ENCODE measurements around the gene NFKBIA. TPM values are rescaled to one million over a fixed set of nuclear protein-coding genes. Genes with fewer than 3 reads are reported as not detected.

The NFKBIA gene
- total and polyA plus RNA-seq, 2 of the 8 experiments (the other 6 are each of a cell fraction or from before 2014, with no cell fraction given), result 25.9 to 49.7 TPM

DNA sequence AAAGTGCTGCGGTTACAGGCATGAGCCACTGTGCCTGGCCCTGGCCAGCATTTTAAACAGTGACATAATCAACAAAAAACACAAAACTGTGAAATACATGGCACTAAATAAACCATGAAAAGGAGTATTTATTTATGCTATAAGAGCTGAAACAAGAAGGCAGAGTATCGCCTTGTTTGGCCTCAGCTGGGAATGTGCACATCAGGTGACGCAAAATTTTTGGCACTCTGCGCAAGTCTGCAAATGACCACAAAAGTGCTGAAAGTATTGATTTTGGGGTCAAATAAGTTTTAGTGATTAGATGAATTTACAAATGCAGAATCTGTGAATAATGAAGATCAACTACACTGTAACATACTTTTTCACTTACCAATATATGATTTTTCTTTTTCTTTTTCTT, 36.6 kb upstream of the NFKBIA start (continued):
- TF ChIP-seq, protein P1, sequence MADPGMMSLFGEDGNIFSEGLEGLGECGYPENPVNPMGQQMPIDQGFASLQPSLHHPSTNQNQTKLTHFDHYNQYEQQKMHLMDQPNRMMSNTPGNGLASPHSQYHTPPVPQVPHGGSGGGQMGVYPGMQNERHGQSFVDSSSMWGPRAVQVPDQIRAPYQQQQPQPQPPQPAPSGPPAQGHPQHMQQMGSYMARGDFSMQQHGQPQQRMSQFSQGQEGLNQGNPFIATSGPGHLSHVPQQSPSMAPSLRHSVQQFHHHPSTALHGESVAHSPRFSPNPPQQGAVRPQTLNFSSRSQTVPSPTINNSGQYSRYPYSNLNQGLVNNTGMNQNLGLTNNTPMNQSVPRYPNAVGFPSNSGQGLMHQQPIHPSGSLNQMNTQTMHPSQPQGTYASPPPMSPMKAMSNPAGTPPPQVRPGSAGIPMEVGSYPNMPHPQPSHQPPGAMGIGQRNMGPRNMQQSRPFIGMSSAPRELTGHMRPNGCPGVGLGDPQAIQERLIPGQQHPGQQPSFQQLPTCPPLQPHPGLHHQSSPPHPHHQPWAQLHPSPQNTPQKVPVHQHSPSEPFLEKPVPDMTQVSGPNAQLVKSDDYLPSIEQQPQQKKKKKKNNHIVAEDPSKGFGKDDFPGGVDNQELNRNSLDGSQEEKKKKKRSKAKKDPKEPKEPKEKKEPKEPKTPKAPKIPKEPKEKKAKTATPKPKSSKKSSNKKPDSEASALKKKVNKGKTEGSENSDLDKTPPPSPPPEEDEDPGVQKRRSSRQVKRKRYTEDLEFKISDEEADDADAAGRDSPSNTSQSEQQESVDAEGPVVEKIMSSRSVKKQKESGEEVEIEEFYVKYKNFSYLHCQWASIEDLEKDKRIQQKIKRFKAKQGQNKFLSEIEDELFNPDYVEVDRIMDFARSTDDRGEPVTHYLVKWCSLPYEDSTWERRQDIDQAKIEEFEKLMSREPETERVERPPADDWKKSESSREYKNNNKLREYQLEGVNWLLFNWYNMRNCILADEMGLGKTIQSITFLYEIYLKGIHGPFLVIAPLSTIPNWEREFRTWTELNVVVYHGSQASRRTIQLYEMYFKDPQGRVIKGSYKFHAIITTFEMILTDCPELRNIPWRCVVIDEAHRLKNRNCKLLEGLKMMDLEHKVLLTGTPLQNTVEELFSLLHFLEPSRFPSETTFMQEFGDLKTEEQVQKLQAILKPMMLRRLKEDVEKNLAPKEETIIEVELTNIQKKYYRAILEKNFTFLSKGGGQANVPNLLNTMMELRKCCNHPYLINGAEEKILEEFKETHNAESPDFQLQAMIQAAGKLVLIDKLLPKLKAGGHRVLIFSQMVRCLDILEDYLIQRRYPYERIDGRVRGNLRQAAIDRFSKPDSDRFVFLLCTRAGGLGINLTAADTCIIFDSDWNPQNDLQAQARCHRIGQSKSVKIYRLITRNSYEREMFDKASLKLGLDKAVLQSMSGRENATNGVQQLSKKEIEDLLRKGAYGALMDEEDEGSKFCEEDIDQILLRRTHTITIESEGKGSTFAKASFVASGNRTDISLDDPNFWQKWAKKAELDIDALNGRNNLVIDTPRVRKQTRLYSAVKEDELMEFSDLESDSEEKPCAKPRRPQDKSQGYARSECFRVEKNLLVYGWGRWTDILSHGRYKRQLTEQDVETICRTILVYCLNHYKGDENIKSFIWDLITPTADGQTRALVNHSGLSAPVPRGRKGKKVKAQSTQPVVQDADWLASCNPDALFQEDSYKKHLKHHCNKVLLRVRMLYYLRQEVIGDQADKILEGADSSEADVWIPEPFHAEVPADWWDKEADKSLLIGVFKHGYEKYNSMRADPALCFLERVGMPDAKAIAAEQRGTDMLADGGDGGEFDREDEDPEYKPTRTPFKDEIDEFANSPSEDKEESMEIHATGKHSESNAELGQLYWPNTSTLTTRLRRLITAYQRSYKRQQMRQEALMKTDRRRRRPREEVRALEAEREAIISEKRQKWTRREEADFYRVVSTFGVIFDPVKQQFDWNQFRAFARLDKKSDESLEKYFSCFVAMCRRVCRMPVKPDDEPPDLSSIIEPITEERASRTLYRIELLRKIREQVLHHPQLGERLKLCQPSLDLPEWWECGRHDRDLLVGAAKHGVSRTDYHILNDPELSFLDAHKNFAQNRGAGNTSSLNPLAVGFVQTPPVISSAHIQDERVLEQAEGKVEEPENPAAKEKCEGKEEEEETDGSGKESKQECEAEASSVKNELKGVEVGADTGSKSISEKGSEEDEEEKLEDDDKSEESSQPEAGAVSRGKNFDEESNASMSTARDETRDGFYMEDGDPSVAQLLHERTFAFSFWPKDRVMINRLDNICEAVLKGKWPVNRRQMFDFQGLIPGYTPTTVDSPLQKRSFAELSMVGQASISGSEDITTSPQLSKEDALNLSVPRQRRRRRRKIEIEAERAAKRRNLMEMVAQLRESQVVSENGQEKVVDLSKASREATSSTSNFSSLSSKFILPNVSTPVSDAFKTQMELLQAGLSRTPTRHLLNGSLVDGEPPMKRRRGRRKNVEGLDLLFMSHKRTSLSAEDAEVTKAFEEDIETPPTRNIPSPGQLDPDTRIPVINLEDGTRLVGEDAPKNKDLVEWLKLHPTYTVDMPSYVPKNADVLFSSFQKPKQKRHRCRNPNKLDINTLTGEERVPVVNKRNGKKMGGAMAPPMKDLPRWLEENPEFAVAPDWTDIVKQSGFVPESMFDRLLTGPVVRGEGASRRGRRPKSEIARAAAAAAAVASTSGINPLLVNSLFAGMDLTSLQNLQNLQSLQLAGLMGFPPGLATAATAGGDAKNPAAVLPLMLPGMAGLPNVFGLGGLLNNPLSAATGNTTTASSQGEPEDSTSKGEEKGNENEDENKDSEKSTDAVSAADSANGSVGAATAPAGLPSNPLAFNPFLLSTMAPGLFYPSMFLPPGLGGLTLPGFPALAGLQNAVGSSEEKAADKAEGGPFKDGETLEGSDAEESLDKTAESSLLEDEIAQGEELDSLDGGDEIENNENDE (IDR thresholded peaks at IDR 0.05; ENCODE audit: insufficient replicate concordance, low read length), result no peak
- no peak for TF ChIP-seq CREB1 (IDR thresholded peaks at IDR 0.05)
- no peak for TF ChIP-seq BRCA1 (IDR thresholded peaks at IDR 0.05; ENCODE audit: low read depth, low read length)
- TF ChIP-seq POLR2AphosphoS5 (IDR thresholded peaks at IDR 0.05; ENCODE audit: low read depth, low read length), result no peak
- TF ChIP-seq PHF8 (conservative IDR thresholded peaks at IDR 0.05; ENCODE audit: low read depth, low read length), result no peak
- TF ChIP-seq CHD1 (IDR thresholded peaks at IDR 0.05; ENCODE audit: low read depth, low read length), result no peak
- no peak for TF ChIP-seq EZH2 (IDR thresholded peaks at IDR 0.05; ENCODE audit: low read depth, low read length, severe bottlenecking)
- no peak for TF ChIP-seq BCL11A (IDR thresholded peaks at IDR 0.05; ENCODE audit: low read depth in 2 of 2, low read length in 2 of 2)
- TF ChIP-seq TCF12 (IDR thresholded peaks at IDR 0.05; ENCODE audit: low read depth, low read length), result no peak
- no peak for TF ChIP-seq BACH1 (IDR thresholded peaks at IDR 0.05; ENCODE audit: low read length)

All from H1 (cell line).